ENCODE results near the gene SYS1. TPM values are rescaled to one million over a fixed set of nuclear protein-coding genes. Genes with fewer than 3 reads are reported as not detected.

The SYS1 gene
- total RNA-seq, 1 experiment from 2014 or later = 20.5 TPM

DNA sequence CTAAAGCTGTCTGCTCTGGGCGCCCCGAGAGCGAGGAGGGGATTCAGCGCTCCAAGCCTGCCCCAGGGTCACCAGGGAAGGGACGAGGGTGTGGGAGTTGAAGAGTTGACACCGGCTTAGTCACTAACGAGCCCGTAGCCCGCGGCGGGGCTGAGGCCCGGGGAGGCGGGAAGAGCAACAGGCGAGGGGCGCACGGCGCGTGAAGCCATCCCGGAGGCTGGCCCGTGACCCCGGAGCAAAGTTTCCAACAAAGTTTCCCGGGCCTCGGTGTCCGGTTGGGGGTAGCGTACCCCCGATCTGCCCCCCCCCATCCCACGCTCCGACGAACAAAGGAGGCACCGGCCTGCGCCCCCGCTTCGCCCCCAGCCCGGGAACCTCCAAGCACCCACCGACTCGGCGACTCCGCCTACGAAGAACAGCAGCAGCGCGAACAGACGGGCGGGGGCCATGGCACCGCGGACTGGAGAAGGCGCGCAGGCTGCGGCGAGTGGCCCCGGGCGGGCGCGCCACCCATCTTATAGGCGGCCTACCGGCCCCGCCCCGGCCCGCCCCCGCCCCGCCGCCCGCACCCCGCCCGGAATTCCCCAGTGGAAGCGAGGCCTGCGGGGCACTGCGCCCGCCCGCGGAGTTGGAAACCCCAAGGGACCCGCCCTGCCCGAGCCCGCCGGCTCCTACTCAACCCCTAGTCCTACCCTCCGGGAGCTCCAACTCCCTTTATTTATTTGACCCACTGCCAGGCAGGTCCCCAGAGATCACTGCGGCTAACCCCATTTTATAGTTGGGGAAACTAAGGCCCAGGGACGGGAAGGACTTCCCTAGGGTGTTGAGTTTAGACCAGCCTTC is 14.8 kb upstream of the SYS1 start, which contains the start of gene SDC4:
TSS of gene SDC4 (minus strand) at position 489 of the 843 bp plus-strand sequence. CDS start at position 449, 40 bp downstream.
- intact Hi-C loops (cut with micrococcal nuclease) = no loop called here
- ATAC-seq (peak; percentile 71), DNase-seq (ENCODE audit: low read depth, low spot score) (no peak)
- H3K9me3 ChIP-seq (ENCODE audit: control insufficient read depth in 1 of 2, insufficient read depth in 1 of 2, low read depth in 1 of 2, low read length in 2 of 2) = no peaks in the 10 kb centered on the region
- peak within 1 kb of the TSS; percentile 82 to 84 for H3K4me3 ChIP-seq (replicated peaks in 1 of 2; ENCODE audit: low read depth in 1 of 2, low read length in 2 of 2)
- H3K4me1 ChIP-seq (ENCODE audit: control insufficient read depth in 1 of 2, insufficient read depth in 2 of 2, low read length in 2 of 2) = peaks cover 47 to 54% of the 10 kb centered on the region in 2 experiments
- no TSS peak for BruUV-seq (replicated peaks)
- H2AFZ ChIP-seq (ENCODE audit: low read depth, low read length, poor library complexity, severe bottlenecking) = peak within 1 kb of the TSS; percentile 85
- ChIA-PET CTCF (interaction anchor here (1.8 kb wide), 1 partner anchor 15 kb away, joined by 7 read pairs; the partner anchor contains the start of gene SYS1), POLR2A (interaction anchor here (0.6 to 4.7 kb wide), 11 partner anchors 11 to 550 kb away, joined by 3 to 55 read pairs (median 5); partner anchors contain the start of genes PIGT and SYS1), RAD21 (ENCODE audit: low non-redundant PET in 1 of 2, low total read pairs in 2 of 2, uncharacterized antibody in 2 of 2, unreplicated experiment in 2 of 2) (interaction anchor here in 1 of 2 experiments (1.2 kb wide), 1 partner anchor 13 kb away, joined by 3 read pairs; no protein-coding TSS in a partner anchor)
- no peaks in the 10 kb centered on the region for H4K20me1 ChIP-seq (ENCODE audit: insufficient read depth)
- no peaks in the 10 kb centered on the region for H3K9me2 ChIP-seq (ENCODE audit: insufficient read depth)
- no peaks in the 10 kb centered on the region; a peak in 1 of 4 replicates for H3K36me3 ChIP-seq (ENCODE audit: control insufficient read depth in 1 of 2, insufficient read depth in 2 of 2, low read length in 2 of 2)
- H3K27me3 ChIP-seq (ENCODE audit: insufficient read depth, low read length) = no peaks in the 10 kb centered on the region
- TF ChIP-seq ZFX (IDR thresholded peaks at IDR 0.05) (peak; percentile 54), POLR2AphosphoS5 (IDR thresholded peaks at IDR 0.05; ENCODE audit: low read depth, low read length) (peak; percentile 99), POLR2A (IDR thresholded peaks at IDR 0.05; ENCODE audit: borderline replicate concordance, extremely low read depth, insufficient read depth, insufficient read length) (peak; percentile 90), EGR1 (IDR thresholded peaks at IDR 0.05; ENCODE audit: low read depth) (no peak), ZBTB33 (IDR thresholded peaks at IDR 0.05; ENCODE audit: extremely low read depth, insufficient replicate concordance, low read length) (no peak), RAD21 (IDR thresholded peaks at IDR 0.05; ENCODE audit: low read depth) (no peak)
- TF ChIP-seq, protein P1, sequence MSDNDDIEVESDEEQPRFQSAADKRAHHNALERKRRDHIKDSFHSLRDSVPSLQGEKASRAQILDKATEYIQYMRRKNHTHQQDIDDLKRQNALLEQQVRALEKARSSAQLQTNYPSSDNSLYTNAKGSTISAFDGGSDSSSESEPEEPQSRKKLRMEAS (IDR thresholded peaks at IDR 0.05) = no peak
- TF ChIP-seq, protein P2, sequence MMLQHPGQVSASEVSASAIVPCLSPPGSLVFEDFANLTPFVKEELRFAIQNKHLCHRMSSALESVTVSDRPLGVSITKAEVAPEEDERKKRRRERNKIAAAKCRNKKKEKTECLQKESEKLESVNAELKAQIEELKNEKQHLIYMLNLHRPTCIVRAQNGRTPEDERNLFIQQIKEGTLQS (IDR thresholded peaks at IDR 0.05) = no peak
- H3K79me2 ChIP-seq (ENCODE audit: insufficient read depth, low read length) = peaks cover 50% of the 10 kb centered on the region
- H3K9ac ChIP-seq (ENCODE audit: low read length) = peak within 1 kb of the TSS; percentile 80
- H3K27ac ChIP-seq (ENCODE audit: low read depth, low read length) = peak within 1 kb of the TSS; percentile 82
- H3K4me2 ChIP-seq (ENCODE audit: low read length) = peak within 1 kb of the TSS; percentile 91
